ENCODE results near the gene KIF2C.

KIF2C gene

DNA sequence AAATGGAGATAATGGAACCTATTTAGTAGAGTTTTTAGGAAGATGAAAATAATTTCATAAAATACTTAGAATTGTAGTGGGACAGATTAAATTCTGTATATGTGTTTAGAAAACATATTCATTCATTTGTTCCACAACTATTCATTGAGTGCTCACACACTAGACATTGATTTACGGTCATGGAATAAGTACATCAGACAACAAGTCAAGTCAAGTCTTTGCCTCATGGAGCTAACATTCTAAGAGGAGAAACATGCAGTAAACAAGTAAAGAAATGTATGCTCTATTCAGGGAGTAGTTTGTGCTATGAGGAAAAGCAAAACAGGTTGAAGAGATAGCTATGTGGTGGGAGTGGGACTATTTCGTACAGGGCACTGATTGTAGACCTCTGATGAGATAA lies 77.7 kb downstream of the KIF2C start:
- peaks cover 0 to 14% (median 0%) of the 10 kb centered on the region in 3 donors for H3K36me3 ChIP-seq
- TF ChIP-seq, protein P1, sequence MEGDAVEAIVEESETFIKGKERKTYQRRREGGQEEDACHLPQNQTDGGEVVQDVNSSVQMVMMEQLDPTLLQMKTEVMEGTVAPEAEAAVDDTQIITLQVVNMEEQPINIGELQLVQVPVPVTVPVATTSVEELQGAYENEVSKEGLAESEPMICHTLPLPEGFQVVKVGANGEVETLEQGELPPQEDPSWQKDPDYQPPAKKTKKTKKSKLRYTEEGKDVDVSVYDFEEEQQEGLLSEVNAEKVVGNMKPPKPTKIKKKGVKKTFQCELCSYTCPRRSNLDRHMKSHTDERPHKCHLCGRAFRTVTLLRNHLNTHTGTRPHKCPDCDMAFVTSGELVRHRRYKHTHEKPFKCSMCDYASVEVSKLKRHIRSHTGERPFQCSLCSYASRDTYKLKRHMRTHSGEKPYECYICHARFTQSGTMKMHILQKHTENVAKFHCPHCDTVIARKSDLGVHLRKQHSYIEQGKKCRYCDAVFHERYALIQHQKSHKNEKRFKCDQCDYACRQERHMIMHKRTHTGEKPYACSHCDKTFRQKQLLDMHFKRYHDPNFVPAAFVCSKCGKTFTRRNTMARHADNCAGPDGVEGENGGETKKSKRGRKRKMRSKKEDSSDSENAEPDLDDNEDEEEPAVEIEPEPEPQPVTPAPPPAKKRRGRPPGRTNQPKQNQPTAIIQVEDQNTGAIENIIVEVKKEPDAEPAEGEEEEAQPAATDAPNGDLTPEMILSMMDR (IDR thresholded peaks at IDR 0.05): no peak

More for the DNA sequence above, 77.7 kb downstream of the KIF2C start:
- intact Hi-C loops (cut with DNase I; ENCODE audit: low total_unique reads): no loop called here
- Histone ChIP-seq H3K27me3 (no peaks in the 10 kb centered on the region), H3K27ac (no peak overlapping the region), H3K9me3 (no peaks in the 10 kb centered on the region), H3K4me1 (peaks cover 0 to 46% (median 31%) of the 10 kb centered on the region in 4 donors), H3K4me3 (no peak overlapping the region)
- no peak for DNase-seq
